Left ventricle myocardium inferior (tissue), 1 donor: ENCODE data around the gene HDAC9. TPM values are rescaled to one million over a fixed set of nuclear protein-coding genes. Genes with fewer than 3 reads are reported as not detected.
A peak's percentile ranks its signal among the peaks of the same experiment; 100 is the strongest.

Experiments
- DNase-seq: peaks from one replicate; pipeline ENCODE4 v3.0.0-alpha.2; 2020
- H3K27ac ChIP-seq: fragments of 200-600 bp; replicated peaks from 2 replicates; pipeline ENCODE4 v1.8.0; 2021
- H3K27me3 ChIP-seq: fragments of 200-600 bp; 2 replicates; pipeline ENCODE4 v1.8.0; 2021; ENCODE audit warnings: low read depth
- H3K36me3 ChIP-seq: fragments of 200-600 bp; 2 replicates; pipeline ENCODE4 v1.8.0; 2021
- H3K4me1 ChIP-seq: fragments of 200-600 bp; 2 replicates; pipeline ENCODE4 v1.8.0; 2021
- H3K4me3 ChIP-seq: fragments of 200-600 bp; 2 replicates; pipeline ENCODE4 v1.8.0; 2021; ENCODE audit warnings: mild to moderate bottlenecking, moderate library complexity
- H3K9me3 ChIP-seq: fragments of 200-600 bp; replicated peaks from 2 replicates; pipeline ENCODE4 v1.8.0; 2021
- intact Hi-C: fragments of 100-400 bp; cut with micrococcal nuclease; formaldehyde crosslinking; loops from one replicate; pipeline ENCODE4 v1.11.0; 2022
- total RNA-seq: library from RNA; stranded (reverse); fragmentation: NEBNext Ultra II Directional; extraction: Animal tissue kit (Norgen Biotek cat#: 25700); gene quantifications from one replicate; pipeline ENCODE4 v1.2.1, GENCODE V29; 2021
- TF ChIP-seq, protein P1 (sequence below): fragments of 200-600 bp; IDR thresholded peaks from 2 replicates; pipeline ENCODE4 v1.8.0; 2021; ENCODE audit warnings: antibody characterized with exemption, mild to moderate bottlenecking, borderline replicate concordance
- donor health status: DM: no; HTN: yes; CAD: no; lungs with severe emphysema.

The HDAC9 gene
- total RNA-seq, 1 donor from 2014 or later = 39.6 TPM

DNA sequence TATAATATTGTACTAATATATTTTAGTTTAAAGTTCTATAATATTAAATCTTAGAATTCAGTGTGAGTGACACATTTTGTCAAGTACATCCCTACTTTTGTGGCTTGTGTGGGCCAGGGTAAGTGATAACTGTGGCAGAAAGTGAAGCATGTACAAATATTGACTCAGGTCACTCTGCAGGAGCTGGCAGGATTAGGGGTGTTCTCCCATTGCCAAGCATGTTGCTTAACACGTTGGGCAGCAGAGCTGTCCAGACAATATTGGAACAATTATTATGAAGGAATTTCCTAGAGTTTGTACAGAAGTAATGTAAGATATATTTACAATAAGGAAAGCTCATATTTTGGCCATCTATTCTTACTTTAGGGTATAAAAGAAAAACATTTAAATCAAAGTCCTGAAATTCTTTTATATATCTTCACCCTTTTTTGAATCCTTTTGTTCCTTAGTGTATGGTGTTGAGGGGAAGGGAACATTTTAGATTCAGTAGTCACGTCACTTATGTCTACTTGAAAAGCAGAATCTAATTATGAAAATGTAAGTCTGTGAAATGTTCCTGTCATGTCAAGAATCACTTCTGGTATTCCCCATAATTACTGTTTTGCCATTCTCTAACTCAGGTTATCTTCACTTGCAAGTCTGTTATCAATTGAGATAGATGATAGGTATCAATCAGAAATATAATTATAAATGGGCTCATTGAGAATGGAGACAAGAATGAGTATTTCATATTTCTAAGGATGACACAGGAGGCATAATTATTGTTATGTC is 4.0 kb downstream of the HDAC9 start:
- peak overlapping the region; percentile 93 for H3K27ac ChIP-seq
- intact Hi-C loops = no loop called here
- DNase-seq = no peak

GRCh38 chr7:18503126-18503866 is 7.7 kb downstream of the HDAC9 start:
- no peak for DNase-seq
- Histone ChIP-seq H3K36me3 (no peaks in the 10 kb centered on the region), H3K4me1 (peaks cover 60% of the 10 kb centered on the region), H3K27me3 (no peaks in the 10 kb centered on the region), H3K9me3 (peaks cover 4% of the 10 kb centered on the region), H3K27ac (no peak overlapping the region), H3K4me3 (no peak overlapping the region)
- TF ChIP-seq, protein P1, sequence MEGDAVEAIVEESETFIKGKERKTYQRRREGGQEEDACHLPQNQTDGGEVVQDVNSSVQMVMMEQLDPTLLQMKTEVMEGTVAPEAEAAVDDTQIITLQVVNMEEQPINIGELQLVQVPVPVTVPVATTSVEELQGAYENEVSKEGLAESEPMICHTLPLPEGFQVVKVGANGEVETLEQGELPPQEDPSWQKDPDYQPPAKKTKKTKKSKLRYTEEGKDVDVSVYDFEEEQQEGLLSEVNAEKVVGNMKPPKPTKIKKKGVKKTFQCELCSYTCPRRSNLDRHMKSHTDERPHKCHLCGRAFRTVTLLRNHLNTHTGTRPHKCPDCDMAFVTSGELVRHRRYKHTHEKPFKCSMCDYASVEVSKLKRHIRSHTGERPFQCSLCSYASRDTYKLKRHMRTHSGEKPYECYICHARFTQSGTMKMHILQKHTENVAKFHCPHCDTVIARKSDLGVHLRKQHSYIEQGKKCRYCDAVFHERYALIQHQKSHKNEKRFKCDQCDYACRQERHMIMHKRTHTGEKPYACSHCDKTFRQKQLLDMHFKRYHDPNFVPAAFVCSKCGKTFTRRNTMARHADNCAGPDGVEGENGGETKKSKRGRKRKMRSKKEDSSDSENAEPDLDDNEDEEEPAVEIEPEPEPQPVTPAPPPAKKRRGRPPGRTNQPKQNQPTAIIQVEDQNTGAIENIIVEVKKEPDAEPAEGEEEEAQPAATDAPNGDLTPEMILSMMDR = no peak
- intact Hi-C loops = no loop called here

More for the DNA sequence above, 4.0 kb downstream of the HDAC9 start:
- TF ChIP-seq, protein P1 = no peak
- no peaks in the 10 kb centered on the region for H3K9me3 ChIP-seq
- H3K27me3 ChIP-seq = no peaks in the 10 kb centered on the region
- H3K4me1 ChIP-seq = peaks cover 73% of the 10 kb centered on the region
- no peak overlapping the region for H3K4me3 ChIP-seq
- H3K36me3 ChIP-seq = no peaks in the 10 kb centered on the region

DNA sequence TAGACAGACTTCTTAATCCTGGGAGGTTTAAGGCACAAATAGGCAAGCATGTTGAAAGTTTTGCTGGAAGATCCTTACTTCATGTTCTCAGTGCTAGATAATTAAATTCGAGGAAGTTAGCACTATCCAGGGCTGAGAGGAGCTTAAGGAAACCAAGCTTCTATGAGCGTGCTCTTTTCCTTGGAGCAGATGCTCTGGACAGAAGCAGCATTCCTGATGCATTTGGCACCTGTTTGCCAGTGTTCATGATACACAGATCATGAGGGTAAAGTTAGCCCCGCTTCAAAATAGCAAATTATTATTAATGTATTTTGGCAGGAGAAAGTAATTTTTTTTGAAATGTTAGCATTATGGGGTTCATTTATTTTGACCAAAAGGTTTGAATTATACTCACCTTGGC is 9.4 kb downstream of the HDAC9 start:
- no peak overlapping the region for H3K4me3 ChIP-seq
- no peak for DNase-seq
- intact Hi-C loops = no loop called here
- H3K27ac ChIP-seq = peak overlapping the region; percentile 77
- H3K4me1 ChIP-seq = peaks cover 58% of the 10 kb centered on the region
- H3K27me3 ChIP-seq = no peaks in the 10 kb centered on the region
- TF ChIP-seq, protein P1 = no peak
- peaks cover 4% of the 10 kb centered on the region for H3K9me3 ChIP-seq
- H3K36me3 ChIP-seq = no peaks in the 10 kb centered on the region

DNA sequence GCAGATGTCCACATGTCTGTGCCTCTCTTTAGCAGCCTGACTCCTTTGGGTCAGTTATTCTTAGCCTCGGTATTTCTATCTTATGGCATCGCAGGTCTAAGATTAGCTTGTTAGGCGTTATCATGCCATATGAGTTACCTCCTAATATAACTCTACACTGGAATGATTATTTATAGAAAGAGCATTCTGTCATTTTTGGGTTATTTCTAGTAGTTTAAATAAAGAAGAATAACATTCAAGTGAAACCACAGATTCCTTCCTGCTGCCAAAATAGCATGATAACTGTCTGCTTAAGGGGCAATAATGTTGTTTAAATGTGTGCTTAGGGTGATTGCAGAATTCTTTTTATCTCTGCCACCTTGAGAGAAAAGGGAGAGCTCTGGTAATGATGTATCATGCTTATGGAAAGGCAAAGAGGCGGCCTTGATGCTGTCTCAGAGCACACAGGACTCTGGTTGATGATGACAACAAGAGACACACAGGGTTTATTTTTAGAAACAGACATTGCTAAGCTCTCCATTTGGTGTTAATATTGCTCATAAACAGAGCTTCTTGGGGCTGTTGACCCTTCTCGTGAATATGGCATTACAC is 10.4 kb downstream of the HDAC9 start:
- no peaks in the 10 kb centered on the region for H3K27me3 ChIP-seq
- intact Hi-C loops = no loop called here
- no peak for DNase-seq
- H3K4me3 ChIP-seq = peak overlapping the region; percentile 24
- H3K4me1 ChIP-seq = peaks cover 58% of the 10 kb centered on the region
- H3K9me3 ChIP-seq = peaks cover 4% of the 10 kb centered on the region
- no peaks in the 10 kb centered on the region for H3K36me3 ChIP-seq
- H3K27ac ChIP-seq = peak overlapping the region; percentile 77
- TF ChIP-seq, protein P1 = no peak

DNA sequence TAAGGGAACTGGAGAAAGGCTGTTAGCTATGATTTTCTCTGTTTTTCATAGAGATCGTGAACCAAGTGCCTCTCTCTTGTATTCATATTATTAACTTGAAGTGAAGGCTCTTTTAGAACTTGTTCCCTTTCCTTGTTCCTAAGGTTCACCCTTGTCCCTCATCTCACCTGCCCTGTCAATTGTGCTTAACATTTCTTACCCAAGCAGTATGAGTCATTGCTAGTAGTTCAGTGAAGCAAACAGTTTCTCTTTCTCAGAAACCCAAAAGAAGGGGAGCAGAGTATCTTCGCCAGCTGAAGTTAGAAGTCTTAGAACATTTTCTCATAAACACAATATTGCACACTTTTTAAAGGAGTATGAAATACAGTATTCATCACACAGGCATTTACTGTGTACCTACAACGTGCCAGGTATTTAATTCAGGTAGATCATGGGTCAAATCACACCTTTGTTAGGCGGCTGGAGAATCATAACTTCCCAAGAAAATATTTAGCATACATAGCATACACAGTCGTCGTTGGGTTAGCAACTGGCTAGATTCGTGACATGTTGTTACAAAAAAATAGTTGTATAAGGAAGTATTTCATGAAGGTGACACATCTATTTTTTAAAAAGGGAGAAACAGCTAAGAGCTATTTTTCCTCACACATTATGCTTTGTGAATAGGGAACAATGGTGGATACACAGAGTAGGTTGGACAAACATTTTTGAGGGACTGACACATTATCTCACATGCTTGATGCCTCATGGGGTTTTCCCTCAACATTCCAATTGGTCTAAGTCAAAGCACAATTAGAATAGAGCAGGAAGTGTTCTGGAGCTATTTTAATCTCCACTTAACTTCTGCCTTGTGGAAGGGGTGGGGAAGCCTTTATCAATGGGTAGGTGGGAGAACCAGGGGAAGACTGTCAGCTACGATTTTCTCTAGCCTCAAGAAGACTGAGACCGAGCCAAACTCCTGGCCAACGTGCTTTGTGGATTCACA is 13.2 kb downstream of the HDAC9 start:
- Histone ChIP-seq H3K27me3 (no peaks in the 10 kb centered on the region), H3K9me3 (peaks cover 4% of the 10 kb centered on the region), H3K4me1 (peaks cover 50% of the 10 kb centered on the region), H3K36me3 (no peaks in the 10 kb centered on the region), H3K4me3 (peak overlapping the region; percentile 49), H3K27ac (peak overlapping the region; percentile 75)
- no peak for DNase-seq
- TF ChIP-seq, protein P1 = no peak
- intact Hi-C loops = no loop called here
